BLaER1 (cell line): ENCODE measurements around the gene CINP.
A peak's percentile ranks its signal among the peaks of the same experiment; 100 is the strongest.

Source experiments
- H3K27ac ChIP-seq: shearing (Covaris generic); formaldehyde crosslinking; 2 replicates; pipeline ENCODE4 v1.8.1; 2022
- H3K27me3 ChIP-seq: shearing (Covaris generic); formaldehyde crosslinking; 2 replicates; pipeline ENCODE4 v1.8.1; 2022
- H3K36me3 ChIP-seq: shearing (Covaris generic); formaldehyde crosslinking; 2 replicates; pipeline ENCODE4 v1.8.1; 2022
- H3K4me1 ChIP-seq: shearing (Covaris generic); formaldehyde crosslinking; 2 replicates; pipeline ENCODE4 v1.8.1; 2022
- H3K4me2 ChIP-seq: shearing (Covaris generic); formaldehyde crosslinking; 2 replicates; pipeline ENCODE4 v1.8.1; 2022
- H3K4me3 ChIP-seq: shearing (Covaris generic); formaldehyde crosslinking; 2 replicates; pipeline ENCODE4 v1.8.1; 2022
- H3K9ac ChIP-seq: shearing (Covaris generic); formaldehyde crosslinking; 2 replicates; pipeline ENCODE4 v1.8.1; 2022
- H3K9me3 ChIP-seq: shearing (Covaris generic); formaldehyde crosslinking; 2 replicates; pipeline ENCODE4 v1.8.1; 2022
- H4K20me1 ChIP-seq: shearing (Covaris generic); formaldehyde crosslinking; 2 replicates; pipeline ENCODE4 v1.8.1; 2022
- Cebpa-rat ChIP-seq: shearing (Covaris generic); IDR thresholded peaks from 2 replicates; pipeline ENCODE4 v1.8.1; 2022

Gene CINP

GRCh38 chr14:102325791-102326345 lies 36.8 kb downstream of the CINP start:
- Histone ChIP-seq H3K9me3 (no peaks in the 10 kb centered on the region), H3K4me1 (peaks cover 19% of the 10 kb centered on the region), H4K20me1 (no peaks in the 10 kb centered on the region), H3K4me3 (no peak overlapping the region), H3K36me3 (peaks cover 53% of the 10 kb centered on the region), H3K4me2 (no peak overlapping the region), H3K9ac (no peak overlapping the region), H3K27me3 (no peaks in the 10 kb centered on the region), H3K27ac (no peak overlapping the region)
- TF ChIP-seq Cebpa-rat, result no peak

GRCh38 chr14:102323102-102323501 lies 39.6 kb downstream of the CINP start:
- TF ChIP-seq Cebpa-rat, result no peak
- Histone ChIP-seq H4K20me1 (no peaks in the 10 kb centered on the region), H3K4me3 (no peak overlapping the region), H3K9ac (no peak overlapping the region), H3K9me3 (no peaks in the 10 kb centered on the region), H3K4me1 (peaks cover 37% of the 10 kb centered on the region), H3K27ac (no peak overlapping the region), H3K27me3 (no peaks in the 10 kb centered on the region), H3K36me3 (peaks cover 42% of the 10 kb centered on the region), H3K4me2 (peak overlapping the region; percentile 40)

DNA sequence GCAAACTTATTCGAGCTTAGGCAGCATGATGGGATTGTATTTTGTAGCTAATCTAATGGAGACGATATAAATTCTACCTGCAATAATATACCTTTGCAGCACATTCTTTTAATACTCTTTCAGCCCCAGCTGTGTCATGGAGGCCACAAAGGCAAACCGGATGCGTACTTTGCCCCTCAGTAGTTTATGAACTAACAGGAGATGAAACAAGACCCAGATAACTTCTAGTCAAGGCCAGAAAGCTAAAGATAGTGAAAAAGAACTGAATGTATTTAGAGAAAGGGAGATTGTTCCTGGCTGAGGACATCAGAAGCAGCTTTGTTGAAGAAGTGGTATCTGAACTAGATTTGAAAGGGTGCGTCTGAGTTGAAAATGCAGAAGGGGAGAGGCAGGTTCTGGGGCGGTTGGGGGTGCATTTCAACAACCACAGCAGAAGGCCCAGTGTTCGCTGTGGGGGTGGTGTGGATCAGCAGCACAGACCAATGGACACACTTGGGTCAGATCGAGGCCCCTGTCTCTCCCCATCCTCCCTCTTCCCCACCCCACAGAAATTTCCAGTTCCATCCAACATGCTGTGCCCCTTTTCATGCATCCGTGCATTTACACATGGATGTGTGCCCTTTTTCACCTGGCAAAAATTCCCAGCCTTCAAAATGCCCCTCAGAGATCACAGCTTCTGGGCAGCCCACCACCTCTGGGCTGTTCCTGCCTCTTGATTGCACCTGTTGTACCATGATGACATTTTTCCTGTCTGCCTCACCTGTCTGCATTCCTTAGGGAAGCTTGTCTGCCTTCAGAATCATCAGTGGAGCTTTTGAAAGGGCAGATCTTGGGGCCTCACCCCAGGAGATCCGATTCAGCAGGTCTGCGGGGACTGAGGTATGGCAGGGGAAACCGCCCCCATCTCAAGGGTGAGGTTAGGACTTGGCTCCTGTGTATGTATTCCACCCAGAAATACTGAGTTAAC lies 41.0 kb downstream of the CINP start:
- no peaks in the 10 kb centered on the region for H3K27me3 ChIP-seq
- H3K9ac ChIP-seq, result no peak overlapping the region
- peaks cover 46% of the 10 kb centered on the region for H3K4me1 ChIP-seq
- H4K20me1 ChIP-seq, result no peaks in the 10 kb centered on the region
- no peak overlapping the region for H3K4me2 ChIP-seq
- peaks cover 32% of the 10 kb centered on the region for H3K36me3 ChIP-seq
- no peak for TF ChIP-seq Cebpa-rat
- H3K9me3 ChIP-seq, result no peaks in the 10 kb centered on the region
- no peak overlapping the region for H3K4me3 ChIP-seq
- H3K27ac ChIP-seq, result no peak overlapping the region

DNA sequence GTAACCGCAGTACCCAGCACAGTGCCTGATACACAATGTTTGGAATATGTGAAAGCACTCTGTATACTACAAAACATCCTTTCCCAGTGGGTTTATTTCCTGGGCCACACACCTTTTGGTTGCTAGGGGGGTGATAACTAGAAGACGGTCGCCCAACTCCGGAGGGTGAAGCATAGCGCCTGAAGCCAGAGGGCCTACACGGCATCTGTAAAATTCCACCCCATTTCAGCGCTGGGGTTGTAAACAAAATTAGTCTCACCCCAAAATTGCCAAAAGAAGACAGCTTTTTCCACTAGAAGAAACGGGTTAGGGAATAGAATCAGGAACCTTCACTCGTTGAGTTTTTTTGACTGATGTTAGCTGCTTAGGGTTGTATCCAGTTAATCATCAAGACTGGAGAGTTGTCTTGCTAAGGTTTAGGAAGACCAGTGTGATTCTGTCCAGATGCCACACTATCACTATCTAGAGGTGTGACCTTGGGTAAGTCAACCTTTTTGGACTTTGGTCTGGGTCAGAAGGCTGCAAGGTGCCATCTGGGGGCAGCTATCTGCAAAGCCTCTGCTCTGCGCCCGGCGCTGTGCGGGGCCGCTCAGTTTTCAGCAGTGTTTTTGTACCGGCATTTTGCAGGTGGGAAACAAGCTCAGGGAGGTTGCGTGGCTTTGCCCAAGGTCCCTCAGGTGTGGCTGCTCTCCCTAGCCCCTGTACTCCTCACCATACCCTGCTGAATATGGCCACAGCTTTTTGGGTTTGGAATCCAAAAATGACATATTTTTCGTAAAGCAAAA lies 41.8 kb downstream of the CINP start:
- peaks cover 53% of the 10 kb centered on the region for H3K4me1 ChIP-seq
- H3K4me2 ChIP-seq, result peak overlapping the region; percentile 80
- H3K9me3 ChIP-seq, result no peaks in the 10 kb centered on the region
- TF ChIP-seq Cebpa-rat, result no peak
- peak overlapping the region; percentile 98 for H3K4me3 ChIP-seq
- peaks cover 23% of the 10 kb centered on the region for H3K36me3 ChIP-seq
- H4K20me1 ChIP-seq, result no peaks in the 10 kb centered on the region
- H3K9ac ChIP-seq, result peak overlapping the region; percentile 97
- no peaks in the 10 kb centered on the region for H3K27me3 ChIP-seq
- H3K27ac ChIP-seq, result peak overlapping the region; percentile 95; the same call in 1 of the 2 replicates

- Histone ChIP-seq H3K27ac (peak overlapping the region; percentile 95), H3K36me3 (peaks cover 16% of the 10 kb centered on the region), H4K20me1 (no peaks in the 10 kb centered on the region), H3K9me3 (no peaks in the 10 kb centered on the region), H3K4me3 (peak overlapping the region; percentile 98), H3K4me1 (peaks cover 60% of the 10 kb centered on the region), H3K27me3 (no peaks in the 10 kb centered on the region), H3K9ac (peak overlapping the region; percentile 97), H3K4me2 (peak overlapping the region; percentile 80)
- TF ChIP-seq Cebpa-rat, result no peak
These were observed 42.5 kb downstream of the CINP start for GRCh38 chr14:102320033-102320660.

DNA sequence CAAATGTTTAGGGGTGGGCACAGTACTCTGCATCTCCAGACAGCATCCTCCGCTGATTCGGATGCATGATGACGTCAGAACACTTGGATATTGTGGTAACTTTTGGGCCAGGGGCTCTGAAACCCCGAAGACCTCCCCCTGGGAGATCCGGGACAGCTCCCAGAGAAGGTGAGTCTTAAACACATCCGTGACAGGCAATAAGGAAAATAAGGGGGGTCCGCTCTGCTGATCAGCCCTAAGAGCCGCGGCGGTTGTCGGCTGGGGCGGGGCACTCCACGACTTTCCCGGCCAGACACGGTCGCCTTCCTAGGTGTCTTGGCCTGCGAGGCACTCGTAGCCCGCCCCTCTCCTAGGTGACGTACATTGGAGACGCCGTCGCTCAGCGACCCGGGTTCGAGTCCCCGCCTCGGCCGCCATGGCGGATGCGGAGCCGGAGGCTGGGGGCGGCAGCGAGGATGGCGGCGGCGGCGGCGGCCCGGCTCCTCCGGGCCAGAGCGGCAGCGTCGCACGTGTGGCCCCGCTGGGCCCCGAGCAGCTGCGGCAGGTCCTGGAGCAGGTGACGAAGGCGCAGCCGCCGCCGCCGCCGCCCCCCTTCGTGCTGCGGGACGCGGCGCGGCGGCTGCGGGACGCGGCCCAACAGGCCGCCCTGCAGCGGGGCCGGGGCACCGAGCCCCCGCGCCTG lies 43.2 kb downstream of the CINP start, which contains the start of gene ZNF839:
TSS of gene ZNF839 (plus strand) at position 396 of the 682 bp plus-strand sequence. CDS start at position 416, 20 bp downstream.
- Histone ChIP-seq H3K9ac (peak within 1 kb of the TSS; percentile 97), H4K20me1 (no peaks in the 10 kb centered on the region), H3K27ac (peak within 1 kb of the TSS; percentile 95), H3K4me2 (peak within 1 kb of the TSS; percentile 80), H3K36me3 (peaks cover 10% of the 10 kb centered on the region), H3K4me1 (peaks cover 66% of the 10 kb centered on the region), H3K4me3 (peak within 1 kb of the TSS; percentile 98), H3K27me3 (no peaks in the 10 kb centered on the region), H3K9me3 (no peaks in the 10 kb centered on the region)
- 0 out of 2 replicates have a peak, but pooled peaks have one; percentile 2 for TF ChIP-seq Cebpa-rat

- Histone ChIP-seq H4K20me1 (no peaks in the 10 kb centered on the region), H3K36me3 (peaks cover 10% of the 10 kb centered on the region), H3K27ac (peak overlapping the region; percentile 95), H3K4me3 (peak overlapping the region; percentile 98), H3K4me1 (peaks cover 67% of the 10 kb centered on the region), H3K9me3 (no peaks in the 10 kb centered on the region), H3K27me3 (no peaks in the 10 kb centered on the region), H3K9ac (peak overlapping the region; percentile 97), H3K4me2 (peak overlapping the region; percentile 80)
- TF ChIP-seq Cebpa-rat, result peak; percentile 62; the same call in 1 of the 2 replicates
These were observed 43.9 kb downstream of the CINP start for GRCh38 chr14:102318781-102319276.

DNA sequence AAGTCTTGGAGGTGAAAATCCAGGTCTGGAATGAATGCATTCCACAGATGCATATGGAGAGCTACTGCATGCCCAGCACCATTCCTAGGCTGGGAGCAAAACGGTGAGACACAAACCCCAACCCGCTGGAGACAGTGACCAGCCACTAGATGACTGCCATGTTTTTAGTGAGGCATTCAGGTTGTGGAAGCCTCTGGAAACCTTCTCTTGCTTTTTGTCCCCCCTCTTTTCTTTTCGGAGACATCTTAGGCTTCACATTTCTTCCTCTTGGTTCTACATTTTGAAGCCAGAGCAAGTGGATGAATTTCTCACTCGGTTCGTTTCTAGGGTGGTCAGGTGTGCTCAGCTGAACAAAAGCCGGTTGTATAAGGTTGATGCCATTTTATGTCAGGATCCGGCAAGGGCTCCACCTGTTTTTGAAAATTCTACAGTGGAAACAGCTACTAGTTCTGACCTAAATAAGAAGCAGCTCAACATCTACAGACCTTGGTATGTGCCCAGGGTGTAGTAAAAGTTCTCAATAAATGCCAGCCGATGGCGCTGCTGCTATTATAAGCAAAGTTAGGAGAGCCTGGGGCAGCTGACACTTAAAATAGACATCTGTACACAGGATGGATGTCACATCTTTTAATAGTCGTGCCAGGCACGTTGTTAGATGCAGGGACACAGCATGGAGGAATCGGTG lies 45.0 kb downstream of the CINP start:
- TF ChIP-seq Cebpa-rat, result no peak
- H4K20me1 ChIP-seq, result no peaks in the 10 kb centered on the region
- peak overlapping the region; percentile 75 for H3K27ac ChIP-seq
- H3K4me1 ChIP-seq, result peaks cover 62% of the 10 kb centered on the region
- H3K4me3 ChIP-seq, result peak overlapping the region; percentile 69
- no peaks in the 10 kb centered on the region for H3K9me3 ChIP-seq
- H3K27me3 ChIP-seq, result no peaks in the 10 kb centered on the region
- H3K4me2 ChIP-seq, result peak overlapping the region; percentile 80
- H3K36me3 ChIP-seq, result peaks cover 10% of the 10 kb centered on the region
- H3K9ac ChIP-seq, result peak overlapping the region; percentile 78
